Astrocyte (in vitro differentiated cells and primary cell): ENCODE results near the gene SUGP2. TPM values are rescaled to one million over a fixed set of nuclear protein-coding genes. Genes with fewer than 3 reads are reported as not detected.
A peak's percentile ranks its signal among the peaks of the same experiment; 100 is the strongest.

ENCODE experiments used
- DNase-seq: peaks from one replicate; pipeline ENCODE4 v3.0.0-alpha.2; 2010; ENCODE audit warnings: low read depth
- FAIRE-seq: peaks from 2 replicates; lab custom pipeline; 2011; peaks lifted over from hg19 to GRCh38; lab: Jason Lieb, UNC
- H2AFZ ChIP-seq: 2 replicates; pipeline ENCODE4 v1.6.0; 2012; ENCODE audit warnings: low read depth, low read length, inconsistent platforms
- H3K27ac ChIP-seq: 2 replicates; pipeline ENCODE4 v1.5.1; 2011; ENCODE audit warnings: low read depth, low read length, inconsistent platforms
- H3K27me3 ChIP-seq: 2 replicates; pipeline ENCODE4 v1.6.0; 2011; ENCODE audit warnings: low read length, inconsistent platforms; ENCODE audit not compliant: insufficient read depth
- H3K36me3 ChIP-seq: 2 replicates; pipeline ENCODE4 v1.5.1; 2011; ENCODE audit warnings: low read length, inconsistent platforms; ENCODE audit not compliant: insufficient read depth
- H3K4me1 ChIP-seq: 2 replicates; pipeline ENCODE4 v1.5.1; 2011; ENCODE audit warnings: low read length, inconsistent platforms; ENCODE audit not compliant: insufficient read depth
- H3K4me2 ChIP-seq: 2 replicates; pipeline ENCODE4 v1.6.0; 2012; ENCODE audit warnings: low read length, inconsistent platforms
- H3K4me3 ChIP-seq: 2 replicates; pipeline ENCODE4 v1.5.1; 2011; ENCODE audit warnings: low read depth, mild to moderate bottlenecking, low read length, inconsistent platforms; ENCODE audit not compliant: insufficient read depth
- H3K79me2 ChIP-seq: 2 replicates; pipeline ENCODE4 v1.6.0; 2012; ENCODE audit warnings: mild to moderate bottlenecking, low read length, inconsistent platforms; ENCODE audit not compliant: insufficient read depth
- H3K9ac ChIP-seq: 2 replicates; pipeline ENCODE4 v1.6.0; 2012; ENCODE audit warnings: mild to moderate bottlenecking, low read length, inconsistent platforms
- H3K9me3 ChIP-seq: 2 replicates; pipeline ENCODE4 v1.5.1; 2012; ENCODE audit warnings: low read depth, mild to moderate bottlenecking, low read length, inconsistent platforms; ENCODE audit not compliant: insufficient read depth
- H4K20me1 ChIP-seq: 2 replicates; pipeline ENCODE4 v1.6.0; 2012; ENCODE audit warnings: low read length, inconsistent platforms; ENCODE audit not compliant: insufficient read depth
- H3K27ac Mint-ChIP-seq: one replicate; pipeline ENCODE4 v1.8.0; 2021; ENCODE audit warnings: mild to moderate bottlenecking, mixed read lengths; ENCODE audit not compliant: unreplicated experiment
- H3K27me3 Mint-ChIP-seq: one replicate; pipeline ENCODE4 v1.8.0; 2021; ENCODE audit warnings: low read depth, mixed read lengths; ENCODE audit not compliant: unreplicated experiment
- H3K36me3 Mint-ChIP-seq: one replicate; pipeline ENCODE4 v1.8.0; 2021; ENCODE audit warnings: low read depth, mixed read lengths; ENCODE audit not compliant: unreplicated experiment
- H3K4me1 Mint-ChIP-seq: one replicate; pipeline ENCODE4 v1.8.0; 2021; ENCODE audit warnings: low read depth, mixed read lengths; ENCODE audit not compliant: unreplicated experiment
- H3K4me3 Mint-ChIP-seq: one replicate; pipeline ENCODE4 v1.8.0; 2021; ENCODE audit warnings: mild to moderate bottlenecking, moderate library complexity, mixed read lengths; ENCODE audit not compliant: unreplicated experiment
- H3K9me3 Mint-ChIP-seq: one replicate; pipeline ENCODE4 v1.8.0; 2021; ENCODE audit warnings: mild to moderate bottlenecking, mixed read lengths; ENCODE audit not compliant: unreplicated experiment
- CTCF ChIP-seq: IDR thresholded peaks from 2 replicates; pipeline ENCODE4 v1.5.1; 2011; ENCODE audit warnings: low read depth, mild to moderate bottlenecking, inconsistent platforms, low read length, moderate library complexity; ENCODE audit not compliant: insufficient read depth
- EZH2 ChIP-seq: IDR thresholded peaks from 2 replicates; pipeline ENCODE4 v1.6.1; 2012; ENCODE audit warnings: mild to moderate bottlenecking, low read length, inconsistent platforms; ENCODE audit not compliant: insufficient read depth
- total RNA-seq: library from RNA; stranded (reverse); gene quantifications from 2 replicates; pipeline ENCODE4 v1.2.1, GENCODE V29; 2021

The SUGP2 gene
- total RNA-seq, 1 donor from 2014 or later = 77.6 TPM

GRCh38 chr19:18990128-18990708 lies 43.1 kb downstream of the SUGP2 start:
- TF ChIP-seq EZH2 (no peak), CTCF (no peak)
- Histone ChIP-seq H3K27me3 (no peaks in the 10 kb centered on the region), H3K9ac (no peak overlapping the region), H3K9me3 (no peaks in the 10 kb centered on the region), H3K27ac (no peak overlapping the region), H4K20me1 (peaks cover 21% of the 10 kb centered on the region), H3K4me3 (no peak overlapping the region), H3K79me2 (no peaks in the 10 kb centered on the region), H2AFZ (no peak overlapping the region), H3K4me1 (peaks cover under 1% of the 10 kb centered on the region), H3K36me3 (peaks cover 24% of the 10 kb centered on the region), H3K4me2 (no peak overlapping the region)
- H3K4me3 Mint-ChIP-seq = no peak overlapping the region
- H3K36me3 Mint-ChIP-seq = peaks cover 19% of the 10 kb centered on the region
- no peak for FAIRE-seq
- no peak overlapping the region for H3K27ac Mint-ChIP-seq
- H3K4me1 Mint-ChIP-seq = no peaks in the 10 kb centered on the region
- peaks cover 2% of the 10 kb centered on the region for H3K27me3 Mint-ChIP-seq
- no peak for DNase-seq
- H3K9me3 Mint-ChIP-seq = no peaks in the 10 kb centered on the region

- TF ChIP-seq EZH2 (no peak), CTCF (no peak)
- peaks cover 3% of the 10 kb centered on the region for H3K27me3 ChIP-seq
- no peaks in the 10 kb centered on the region for H3K9me3 Mint-ChIP-seq
- H3K27ac Mint-ChIP-seq = peak overlapping the region; percentile 26
- peaks cover 19% of the 10 kb centered on the region for H3K36me3 Mint-ChIP-seq
- no peak overlapping the region for H3K4me3 ChIP-seq
- no peak overlapping the region for H3K9ac ChIP-seq
- FAIRE-seq (no peak), DNase-seq (no peak)
- no peaks in the 10 kb centered on the region for H3K4me1 Mint-ChIP-seq
- H3K36me3 ChIP-seq = peaks cover 18% of the 10 kb centered on the region
- H3K4me2 ChIP-seq = no peak overlapping the region
- H3K79me2 ChIP-seq = no peaks in the 10 kb centered on the region
- no peak overlapping the region for H3K4me3 Mint-ChIP-seq
- no peak overlapping the region for H3K27ac ChIP-seq
- peaks cover 12% of the 10 kb centered on the region for H4K20me1 ChIP-seq
- no peaks in the 10 kb centered on the region for H3K9me3 ChIP-seq
- no peak overlapping the region for H2AFZ ChIP-seq
- no peaks in the 10 kb centered on the region for H3K4me1 ChIP-seq
- peaks cover 2% of the 10 kb centered on the region for H3K27me3 Mint-ChIP-seq
Observed at GRCh38 chr19:18989316-18989715, 44.0 kb downstream of the SUGP2 start.

GRCh38 chr19:18987456-18987855 lies 45.9 kb downstream of the SUGP2 start:
- H3K4me2 ChIP-seq = no peak overlapping the region
- no peaks in the 10 kb centered on the region for H3K4me1 Mint-ChIP-seq
- no peaks in the 10 kb centered on the region for H3K79me2 ChIP-seq
- H3K4me1 ChIP-seq = no peaks in the 10 kb centered on the region
- H3K27me3 Mint-ChIP-seq = peaks cover 14% of the 10 kb centered on the region
- H3K36me3 Mint-ChIP-seq = peaks cover 11% of the 10 kb centered on the region
- no peak overlapping the region for H2AFZ ChIP-seq
- peaks cover 11% of the 10 kb centered on the region for H4K20me1 ChIP-seq
- no peak for FAIRE-seq
- no peaks in the 10 kb centered on the region for H3K9me3 Mint-ChIP-seq
- no peak overlapping the region for H3K9ac ChIP-seq
- no peaks in the 10 kb centered on the region for H3K9me3 ChIP-seq
- peaks cover under 1% of the 10 kb centered on the region for H3K36me3 ChIP-seq
- peaks cover 13% of the 10 kb centered on the region for H3K27me3 ChIP-seq
- no peak overlapping the region for H3K27ac ChIP-seq
- no peak for DNase-seq
- H3K4me3 Mint-ChIP-seq = no peak overlapping the region
- TF ChIP-seq EZH2 = no peak
- TF ChIP-seq CTCF = no peak
- no peak overlapping the region for H3K4me3 ChIP-seq
- H3K27ac Mint-ChIP-seq = no peak overlapping the region
